GM19468 (cell line): Measurements from ENCODE around the gene JDP2.

Source experiments
- ATAC-seq: cut with Tn5 transposase; IDR thresholded peaks from one replicate; pipeline ENCODE4 v1.9.1; 2021; ENCODE audit warnings: mild to moderate bottlenecking, moderate library complexity, moderate number of reproducible peaks; ENCODE audit not compliant: unreplicated experiment; ENCODE audit errors: extremely low read depth

Gene JDP2

DNA sequence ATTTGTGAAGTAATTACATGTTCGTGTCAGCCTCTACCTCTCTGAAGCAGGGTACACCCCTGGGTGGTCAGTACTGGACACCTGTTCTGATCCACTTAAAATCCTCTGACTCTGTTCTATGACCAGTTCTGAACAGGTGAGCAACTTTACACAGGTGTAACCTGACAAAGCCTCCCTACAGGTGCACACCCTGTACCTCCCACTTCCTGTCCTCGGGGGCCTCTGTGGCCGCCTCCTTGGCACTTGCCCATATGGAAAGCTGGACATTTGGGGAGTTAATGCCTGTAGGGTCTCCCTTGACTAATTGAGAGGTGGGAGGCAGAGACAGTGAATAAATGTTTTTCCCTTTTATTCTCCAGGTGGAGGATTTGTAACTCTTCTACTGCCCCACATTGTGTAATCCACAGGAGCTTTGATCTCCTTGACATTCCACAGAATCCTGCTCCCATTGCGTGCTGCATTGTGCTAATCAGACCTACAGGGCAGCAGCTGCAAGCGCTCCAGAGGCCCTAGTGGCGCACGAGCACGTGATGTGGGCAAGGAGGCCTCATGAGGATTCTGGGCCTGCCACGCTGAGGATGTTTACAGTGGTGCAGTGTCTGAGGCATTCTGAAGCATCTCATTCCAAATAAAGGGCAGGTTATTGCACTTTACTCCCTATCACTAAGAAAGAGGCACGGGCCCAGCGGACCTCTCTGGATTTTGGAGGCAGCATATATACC lies 48.6 kb downstream of the JDP2 start:
- ATAC-seq, result no peak

GRCh38 chr14:75477881-75478280 lies 50.1 kb downstream of the JDP2 start:
- no peak for ATAC-seq

- ATAC-seq, result no peak
Measured at GRCh38 chr14:75479770-75480600, 52.2 kb downstream of the JDP2 start.

- ATAC-seq, result no peak
Measured at GRCh38 chr14:75482366-75482765, 54.5 kb downstream of the JDP2 start.

DNA sequence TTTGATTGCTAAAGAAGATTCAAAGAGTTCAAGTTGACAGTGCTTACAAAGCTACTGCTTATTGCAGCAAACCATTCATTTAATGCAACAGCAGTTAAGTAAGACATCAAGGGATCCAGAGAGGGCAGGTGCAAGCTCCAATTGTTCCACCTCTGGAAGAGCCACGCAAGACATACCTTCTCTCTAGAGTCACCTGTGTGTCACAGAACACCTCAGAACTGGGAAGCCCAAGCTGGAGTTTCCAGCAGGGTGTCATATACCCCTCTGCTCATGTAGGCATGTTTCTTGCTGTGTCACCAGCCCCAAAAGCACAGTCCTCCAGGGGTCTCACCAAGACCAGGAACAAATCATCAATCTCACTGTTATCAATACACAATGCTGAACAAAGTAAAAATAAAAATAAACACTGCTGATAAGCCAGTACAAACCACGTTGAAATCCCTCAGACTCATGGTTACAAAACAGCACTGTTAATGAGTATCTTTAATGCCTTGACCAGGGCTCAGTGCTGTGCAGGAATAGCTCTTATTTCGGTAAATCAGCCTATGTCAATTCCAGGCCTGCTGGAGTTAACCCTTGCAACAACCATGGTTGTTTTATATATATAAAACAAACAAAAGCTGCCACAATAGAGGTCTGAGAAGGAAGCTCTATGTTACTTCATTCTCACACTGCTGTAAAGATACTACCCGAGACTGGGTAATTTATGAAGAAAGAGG lies 57.0 kb downstream of the JDP2 start:
- no peak for ATAC-seq

DNA sequence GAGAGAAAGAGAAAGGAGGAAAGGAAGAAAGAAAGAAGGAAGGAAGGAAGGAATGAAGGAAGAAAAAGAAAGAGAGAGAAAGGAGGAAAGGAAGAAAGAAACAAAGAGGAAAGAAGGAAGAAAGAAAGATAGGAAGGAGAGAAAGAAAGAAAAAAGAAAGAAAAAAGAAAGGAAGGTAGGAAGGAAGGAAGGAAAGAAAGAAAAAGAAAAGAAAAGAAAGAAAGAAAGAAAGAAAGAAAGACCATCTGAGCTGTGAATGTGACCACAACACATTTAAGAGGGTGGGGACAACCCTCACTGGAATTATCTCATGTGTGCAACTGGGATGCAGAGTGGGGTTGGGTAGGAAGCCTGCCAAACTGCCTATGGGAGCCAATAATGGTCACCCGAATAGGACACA lies 58.5 kb downstream of the JDP2 start:
- ATAC-seq, result no peak

- ATAC-seq, result no peak
Measured at GRCh38 chr14:75487155-75487671, 59.4 kb downstream of the JDP2 start.

- ATAC-seq, result no peak
Measured at GRCh38 chr14:75489480-75489837, 61.6 kb downstream of the JDP2 start.

GRCh38 chr14:75491376-75491978 lies 63.7 kb downstream of the JDP2 start:
- no peak for ATAC-seq

DNA sequence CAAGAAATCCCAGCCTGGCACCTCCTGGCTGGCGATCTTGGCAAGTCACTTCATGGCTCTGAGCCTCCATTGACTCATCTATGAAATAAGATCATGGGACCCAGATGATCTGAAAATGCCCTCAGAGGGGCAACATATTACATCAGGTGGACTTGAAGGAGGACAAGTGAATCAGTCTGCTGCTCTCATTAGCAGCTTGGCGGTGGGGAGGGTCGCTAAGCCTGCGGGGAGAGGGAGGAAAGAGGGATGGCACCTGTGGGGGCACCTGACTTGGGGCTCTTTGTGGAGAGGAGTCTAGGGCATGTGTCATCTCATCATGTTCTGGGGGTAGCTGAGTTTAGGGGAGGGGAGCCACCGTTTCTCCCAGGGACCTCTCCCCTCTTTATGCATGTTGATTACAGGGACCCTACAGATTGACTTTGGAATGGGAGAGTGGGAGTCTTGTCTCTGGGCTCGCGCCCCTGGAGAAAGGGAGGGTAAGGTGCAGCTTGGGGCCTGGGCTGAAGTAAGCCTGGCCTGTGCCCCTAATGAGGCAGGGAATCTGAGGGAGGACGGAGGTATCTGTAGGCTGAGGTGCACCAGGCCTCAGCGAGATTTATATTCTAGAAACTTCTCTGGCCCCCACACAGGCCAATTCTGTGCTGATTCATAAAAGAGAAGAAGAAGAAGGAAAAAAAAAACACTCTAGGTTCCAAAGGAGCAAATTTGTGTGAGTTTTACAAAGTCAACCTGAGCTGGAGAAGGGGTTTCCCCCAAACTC lies 65.2 kb downstream of the JDP2 start:
- ATAC-seq, result no peak

GRCh38 chr14:75493592-75494087 lies 65.8 kb downstream of the JDP2 start:
- ATAC-seq, result no peak

DNA sequence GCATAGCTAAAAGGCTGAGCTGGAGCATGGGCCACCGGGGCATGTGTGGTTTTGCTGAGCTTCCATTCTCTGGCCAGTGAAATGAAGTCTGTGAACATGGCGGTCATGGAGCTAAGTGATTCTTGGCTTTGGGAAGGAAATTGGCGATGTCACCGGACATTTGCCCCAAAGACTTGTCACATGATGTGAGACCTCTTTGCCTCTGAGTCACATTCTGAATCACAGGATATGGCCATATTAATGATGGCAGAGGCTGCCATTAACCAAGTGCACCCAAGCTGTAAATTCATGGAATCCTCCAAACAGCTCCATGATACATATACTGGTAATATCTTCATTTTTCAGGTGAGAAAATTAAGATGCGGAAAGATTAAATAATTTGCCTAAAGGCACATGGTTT lies 67.1 kb downstream of the JDP2 start:
- ATAC-seq, result no peak

DNA sequence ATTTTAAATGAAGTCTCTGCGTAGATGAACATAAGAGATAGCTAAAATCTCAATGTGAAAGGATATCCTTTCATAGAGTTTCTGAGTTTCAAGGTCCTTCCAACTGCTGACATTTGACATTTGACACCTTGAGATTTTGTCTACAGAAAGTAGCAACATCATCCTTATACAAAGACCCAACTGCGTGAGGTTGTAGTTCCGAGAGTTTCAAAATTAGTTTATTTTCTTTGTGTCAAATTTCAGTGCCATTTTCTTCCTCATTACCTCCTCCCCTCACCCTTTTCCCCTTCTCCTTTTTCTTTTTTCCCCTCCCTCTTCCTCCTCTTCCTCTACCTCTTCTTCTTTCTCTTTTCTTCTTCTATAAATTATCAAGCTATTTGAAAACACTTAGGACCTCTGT lies 67.6 kb downstream of the JDP2 start:
- ATAC-seq, result no peak

GRCh38 chr14:75495882-75496281 lies 68.1 kb downstream of the JDP2 start:
- no peak for ATAC-seq

DNA sequence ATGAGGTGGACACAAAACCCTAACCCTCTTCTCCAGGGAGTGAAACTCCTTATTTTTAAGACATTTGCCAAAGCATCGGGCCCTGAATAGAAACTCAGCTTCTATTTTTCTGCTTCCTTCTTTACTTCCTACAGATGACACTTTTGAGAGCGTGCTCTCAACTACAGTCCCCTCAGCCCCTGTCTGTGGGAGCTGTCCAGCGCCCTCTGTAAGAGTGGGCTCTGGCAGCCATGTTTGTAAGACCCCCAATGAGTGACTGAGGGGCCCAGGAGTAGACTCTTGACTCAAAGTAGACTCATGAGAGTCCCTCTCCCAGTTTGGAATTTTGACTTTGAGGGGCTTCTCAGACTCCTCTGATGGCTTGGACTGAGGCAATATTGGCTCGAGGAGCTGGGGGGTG lies 68.9 kb downstream of the JDP2 start:
- ATAC-seq, result no peak

DNA sequence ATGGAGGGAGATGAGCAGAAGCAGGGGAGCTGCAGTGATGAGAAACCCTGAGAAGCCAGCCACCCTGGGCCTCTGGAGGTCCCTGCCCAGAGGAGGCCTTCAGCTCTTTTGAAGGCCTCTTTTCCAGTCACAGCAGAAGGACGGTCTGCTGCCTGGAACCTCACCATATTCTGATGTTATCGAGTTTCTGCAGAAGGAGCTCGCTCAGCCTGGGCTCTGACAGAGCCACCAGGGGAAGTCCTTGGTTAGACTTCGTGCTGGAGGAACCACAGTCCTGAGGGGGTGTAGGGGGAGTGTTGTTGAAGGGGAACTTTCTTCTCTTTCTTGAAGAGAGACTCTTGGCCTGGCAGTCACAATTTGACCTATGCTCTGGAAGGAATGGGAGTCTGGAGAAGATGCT lies 69.4 kb downstream of the JDP2 start:
- ATAC-seq, result no peak

DNA sequence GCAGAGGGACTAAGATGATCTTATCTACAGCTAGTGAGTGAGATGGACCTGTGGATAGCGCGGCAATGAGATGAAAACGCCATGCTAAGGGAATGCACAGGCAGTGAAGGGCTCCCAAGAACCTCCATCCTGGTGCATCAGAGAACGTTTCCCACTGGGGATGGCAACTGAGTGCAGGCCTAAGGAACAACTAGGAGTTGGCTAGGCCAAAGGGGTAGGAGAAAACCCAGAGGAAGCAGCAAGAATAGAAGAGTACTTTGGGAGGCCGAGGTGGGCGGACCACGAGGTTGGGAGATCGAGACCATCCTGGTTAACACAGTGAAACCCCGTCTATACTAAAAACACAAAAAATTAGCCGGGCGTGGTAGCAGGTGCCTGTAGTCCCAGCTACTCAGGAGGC lies 69.9 kb downstream of the JDP2 start:
- ATAC-seq, result no peak

DNA sequence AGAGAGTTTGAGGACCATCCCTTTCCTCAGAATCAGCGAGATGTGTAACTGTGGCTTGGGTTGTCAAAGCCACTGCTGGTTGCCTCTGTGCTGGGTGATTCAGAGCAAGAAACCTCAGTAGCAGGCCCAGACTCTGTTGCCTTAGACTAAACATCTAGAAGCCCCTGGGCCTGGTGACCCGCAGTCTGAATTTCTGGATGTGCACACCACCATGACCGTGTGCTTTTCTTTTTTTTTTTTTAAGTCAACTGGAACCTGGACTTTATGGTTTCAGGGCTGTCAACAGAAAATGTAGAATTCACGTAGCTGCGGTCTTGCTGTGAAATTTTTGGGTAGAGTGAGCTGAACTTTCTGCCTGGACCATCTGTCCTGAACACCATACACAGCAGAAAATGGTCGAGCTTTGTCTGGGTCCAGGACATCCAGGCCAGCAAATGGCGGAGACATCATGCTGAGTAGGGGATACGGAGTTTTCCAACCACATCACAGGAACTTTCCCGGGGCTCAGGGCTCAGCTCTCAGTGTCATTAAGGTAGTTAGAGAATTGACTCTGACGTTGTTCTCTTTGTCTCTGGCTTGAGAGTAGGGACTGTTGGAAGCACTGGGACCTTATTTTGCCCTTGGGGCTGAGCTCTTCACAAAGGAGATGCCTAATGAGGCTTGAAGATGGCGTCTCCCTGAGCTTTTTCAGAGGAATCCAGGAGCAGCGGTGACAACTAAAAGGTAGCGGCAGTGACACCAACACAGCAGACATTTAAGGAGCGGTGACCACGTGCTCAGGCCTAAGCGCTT lies 71.5 kb downstream of the JDP2 start:
- ATAC-seq, result peak; percentile 25

DNA sequence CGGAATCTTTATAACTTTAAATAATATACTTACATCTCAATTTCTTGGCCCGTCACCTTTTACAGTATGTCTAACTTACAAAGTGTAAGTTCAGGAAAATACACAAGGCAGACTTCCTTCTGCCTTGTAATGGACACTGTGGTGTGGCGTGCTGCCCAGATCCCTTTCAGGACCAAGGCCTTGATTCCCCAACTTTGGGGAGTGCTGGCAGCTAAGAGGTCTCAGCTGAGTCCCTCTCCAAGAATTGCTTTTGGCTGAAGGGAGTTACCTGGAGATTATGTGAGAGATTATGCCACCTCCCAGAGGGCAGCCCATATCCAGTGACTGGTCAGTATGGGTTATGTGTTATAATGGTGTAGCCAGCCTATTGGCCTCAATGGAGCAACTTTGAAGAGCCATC lies 73.3 kb downstream of the JDP2 start:
- no peak for ATAC-seq
